AG20443 (cell line): ENCODE measurements around the gene CAPN2.
A peak's percentile ranks its signal among the peaks of the same experiment; 100 is the strongest.
"Not testable (repeated sequence)": the region's sequence is repeated elsewhere in the genome, so short reads cannot be mapped to it uniquely, and the experiment has no call there.

ENCODE experiments used
- DNase-seq: peaks from one replicate; pipeline ENCODE4 v3.0.0; 2012; ENCODE audit warnings: low spot score, mixed read lengths

CAPN2 gene

DNA sequence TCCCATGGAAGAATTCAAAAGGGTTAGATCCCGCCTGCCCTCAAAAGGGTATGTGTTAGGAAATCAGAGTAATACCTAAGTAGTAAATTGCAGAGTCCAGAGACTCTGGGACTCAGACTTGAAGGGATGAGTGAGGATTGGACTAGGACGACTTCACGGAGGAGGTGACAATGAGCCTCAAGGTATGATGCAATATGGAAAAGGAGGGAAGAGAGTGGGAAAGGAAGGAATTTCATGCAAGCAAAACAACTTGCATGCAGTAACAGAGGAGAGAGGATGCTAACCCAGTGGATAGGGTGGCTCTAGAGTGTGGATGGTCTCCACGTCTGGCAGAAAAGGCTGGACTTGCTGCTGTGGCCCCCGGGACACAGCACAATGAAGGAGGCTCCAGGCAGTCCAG is 4.8 kb downstream of the CAPN2 start:
- no peak for DNase-seq

- DNase-seq: no peak
Observed at GRCh38 chr1:223717695-223718363, 5.5 kb downstream of the CAPN2 start.

GRCh38 chr1:223718850-223719249 is 6.5 kb downstream of the CAPN2 start:
- DNase-seq: no peak

DNA sequence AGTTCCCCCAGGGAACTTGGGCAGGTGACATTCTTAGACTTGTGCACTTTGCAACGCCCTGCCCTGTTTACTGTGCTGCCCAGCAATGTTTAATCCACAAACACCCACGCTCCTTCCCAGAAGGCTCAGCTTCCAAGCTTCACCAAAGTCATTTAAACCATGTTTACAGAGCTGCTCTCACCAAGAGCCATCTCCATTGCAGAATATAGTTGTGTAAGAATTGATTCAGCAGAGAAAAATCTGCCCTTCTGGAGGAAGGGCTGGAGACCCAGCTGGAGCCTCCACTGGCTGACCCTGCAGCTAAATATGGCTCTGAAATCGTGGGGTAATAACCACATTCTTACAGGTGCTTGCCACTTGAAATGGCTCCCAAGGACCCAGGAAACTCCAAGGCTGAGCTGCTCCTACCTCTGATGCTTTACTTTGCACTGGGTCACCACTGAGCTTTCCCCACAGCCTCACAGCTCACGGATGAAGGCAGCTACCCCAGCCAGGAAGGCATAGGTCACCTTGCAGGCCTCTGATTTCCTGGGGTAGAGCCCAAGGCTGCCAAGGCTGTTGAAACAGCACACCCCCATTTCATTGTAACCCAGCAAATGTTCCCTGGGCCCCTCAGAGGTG is 8.7 kb downstream of the CAPN2 start:
- peak; percentile 77 for DNase-seq

- DNase-seq: no peak
Observed at GRCh38 chr1:223721658-223722607, 9.6 kb downstream of the CAPN2 start.

- DNase-seq: no peak
Observed at GRCh38 chr1:223723351-223723904, 11.1 kb downstream of the CAPN2 start.

DNA sequence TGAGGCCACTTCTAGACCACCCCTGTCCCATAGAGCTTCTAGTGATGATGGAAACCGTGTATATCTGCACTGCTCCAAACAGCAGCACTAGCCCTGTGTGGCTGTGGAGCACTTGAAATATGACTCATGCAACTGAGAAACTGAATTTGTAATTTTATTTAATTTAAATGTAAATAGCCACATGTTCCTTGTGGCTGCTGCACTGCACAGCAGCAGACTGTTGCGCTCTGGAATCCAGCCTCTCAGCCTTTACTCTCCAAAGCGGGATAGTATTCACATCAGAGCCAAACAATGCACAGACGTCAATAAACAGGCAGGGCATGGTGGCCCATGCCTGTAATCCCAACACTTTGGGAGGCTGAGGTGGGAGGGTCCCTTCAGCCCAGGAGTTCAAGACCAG is 12.0 kb downstream of the CAPN2 start:
- no peak for DNase-seq

- no peak for DNase-seq
Observed at GRCh38 chr1:223725578-223725977, 13.2 kb downstream of the CAPN2 start.

DNA sequence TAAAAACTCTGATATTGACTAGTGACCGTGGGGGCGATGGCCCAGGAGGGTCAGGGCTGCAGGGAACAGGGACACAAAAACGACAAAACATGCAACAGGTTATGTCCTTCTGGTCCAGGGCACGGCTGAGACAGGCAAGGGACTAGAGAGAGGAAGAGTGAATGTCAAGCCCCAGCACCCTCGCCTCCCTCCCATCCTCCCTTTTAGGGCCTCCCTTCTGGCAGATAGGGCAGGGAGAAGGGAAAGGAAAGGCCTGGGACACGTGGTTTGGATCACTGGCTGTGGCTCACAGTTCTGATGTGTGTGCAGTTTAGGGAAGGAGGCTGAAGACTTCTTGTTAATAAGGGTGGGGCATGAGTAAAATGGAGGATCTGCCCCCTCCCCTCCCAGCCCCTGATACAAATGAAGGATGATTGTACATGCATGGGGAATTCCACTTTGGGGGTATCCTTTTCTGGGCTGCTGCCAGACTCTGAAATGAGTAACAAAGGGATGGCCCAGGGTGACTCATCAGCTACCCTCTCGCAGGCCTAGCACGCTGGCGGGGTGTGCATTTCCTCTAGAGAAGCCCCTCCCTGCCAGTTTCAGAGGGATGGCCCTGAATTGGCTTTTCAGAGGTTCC is 14.2 kb downstream of the CAPN2 start:
- peak; percentile 93 for DNase-seq

GRCh38 chr1:223727541-223727940 is 15.2 kb downstream of the CAPN2 start:
- no peak for DNase-seq

GRCh38 chr1:223729906-223730305 is 17.6 kb downstream of the CAPN2 start:
- no peak for DNase-seq

DNA sequence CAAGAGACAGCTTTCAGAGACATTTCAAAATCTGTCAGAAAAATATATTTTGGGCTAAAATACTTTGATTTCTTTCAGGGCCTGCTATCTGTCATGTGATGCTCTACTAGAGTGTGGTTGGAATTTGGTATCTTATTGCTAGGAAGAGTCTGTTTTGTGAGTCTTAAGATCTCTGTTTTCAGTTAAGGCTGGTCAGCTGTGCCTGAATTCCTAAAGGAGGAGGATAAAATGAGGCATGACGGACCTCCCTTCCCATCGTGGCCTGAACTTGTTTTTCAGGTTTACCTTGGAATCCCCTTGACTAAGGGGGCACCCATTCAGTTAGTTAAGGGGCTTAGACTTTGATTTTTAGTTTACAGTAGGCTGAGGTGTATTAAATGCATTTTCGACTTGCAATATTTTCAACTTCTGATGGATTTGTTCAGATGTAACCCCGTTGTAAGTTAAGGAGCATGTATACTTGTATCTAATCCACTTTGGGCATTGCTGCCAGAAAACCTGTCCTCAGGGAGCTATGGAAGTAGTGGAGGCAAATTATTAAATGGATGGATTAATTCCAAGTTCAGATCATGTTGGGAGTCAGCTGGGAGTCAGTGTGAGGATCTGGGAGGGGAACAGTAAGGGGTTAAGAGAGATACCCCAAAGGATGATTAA is 18.3 kb downstream of the CAPN2 start:
- no peak for DNase-seq

DNA sequence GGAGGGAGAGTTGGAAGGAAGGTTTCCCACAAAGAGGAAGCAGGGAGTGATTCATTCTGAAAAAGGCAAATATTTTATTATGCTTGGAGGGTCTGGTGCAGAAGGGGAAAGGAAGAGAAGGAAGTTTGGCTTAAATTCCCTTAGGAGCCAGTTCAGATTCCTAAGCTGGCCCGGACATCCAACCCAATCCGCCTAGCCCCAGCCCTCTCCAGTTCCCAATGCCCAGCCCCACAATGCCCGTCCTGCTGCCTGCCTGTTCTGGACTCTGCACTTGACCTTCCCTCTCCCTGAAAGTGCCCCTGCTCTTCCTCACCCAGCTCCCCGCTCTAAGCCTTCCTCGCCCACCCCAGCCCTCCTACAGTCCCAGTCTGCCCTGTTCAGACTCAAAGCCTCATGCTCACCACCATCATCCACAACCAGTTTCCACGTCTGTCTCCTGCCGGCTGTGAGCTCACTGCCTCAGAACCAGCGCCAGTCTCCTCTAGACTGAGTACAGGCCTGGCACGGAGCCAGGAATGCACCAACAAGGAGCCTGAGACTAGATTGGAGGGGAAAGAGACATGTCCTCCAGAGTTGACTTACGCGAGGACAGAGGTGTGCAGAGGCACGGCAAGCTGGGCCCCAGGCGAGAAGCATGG is 18.9 kb downstream of the CAPN2 start:
- peak; percentile 68 for DNase-seq

GRCh38 chr1:223732993-223733798 is 20.9 kb downstream of the CAPN2 start:
- no peak for DNase-seq

GRCh38 chr1:223733898-223734852 is 21.8 kb downstream of the CAPN2 start:
- DNase-seq: no peak

- not testable (repeated sequence) for DNase-seq
Observed at GRCh38 chr1:223736638-223737037, 24.3 kb downstream of the CAPN2 start.

DNA sequence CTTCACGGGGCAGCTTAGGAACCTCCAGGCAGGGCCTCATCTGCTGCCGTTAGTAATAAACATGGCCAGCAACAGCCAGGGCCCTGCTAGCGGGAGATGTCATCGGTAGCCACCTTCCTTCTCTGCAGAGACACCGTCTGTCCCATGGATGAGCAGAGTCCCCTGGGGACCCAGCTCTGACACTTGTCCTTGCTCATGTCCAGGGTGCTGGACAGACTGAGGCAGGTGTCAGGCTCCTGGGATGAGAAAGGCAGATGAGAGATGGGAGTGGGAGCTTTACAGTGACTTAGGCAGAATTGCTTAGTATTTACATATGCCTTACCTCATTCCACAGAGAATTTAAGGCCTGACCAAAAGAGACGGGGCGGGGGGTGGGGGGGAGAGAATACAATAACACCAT is 25.0 kb downstream of the CAPN2 start:
- no peak for DNase-seq

- DNase-seq: no peak
Observed at GRCh38 chr1:223738465-223739365, 26.4 kb downstream of the CAPN2 start.
